GM12865 (cell line): ENCODE results near the gene FBXO31.

ENCODE experiments used
- DNase-seq: peaks from one replicate; pipeline ENCODE4 v3.0.0; 2010; ENCODE audit warnings: low read depth
- H3K4me3 ChIP-seq: 2 replicates; pipeline ENCODE4 v1.5.1; 2011; ENCODE audit warnings: mild to moderate bottlenecking, low read depth, low read length, control low read depth
- CTCF ChIP-seq: IDR thresholded peaks from 2 replicates; pipeline ENCODE4 v1.5.1; 2011; ENCODE audit warnings: low read length, control low read depth, low read depth, inconsistent platforms; ENCODE audit not compliant: insufficient read depth; ENCODE audit errors: missing control alignments

The FBXO31 gene

DNA sequence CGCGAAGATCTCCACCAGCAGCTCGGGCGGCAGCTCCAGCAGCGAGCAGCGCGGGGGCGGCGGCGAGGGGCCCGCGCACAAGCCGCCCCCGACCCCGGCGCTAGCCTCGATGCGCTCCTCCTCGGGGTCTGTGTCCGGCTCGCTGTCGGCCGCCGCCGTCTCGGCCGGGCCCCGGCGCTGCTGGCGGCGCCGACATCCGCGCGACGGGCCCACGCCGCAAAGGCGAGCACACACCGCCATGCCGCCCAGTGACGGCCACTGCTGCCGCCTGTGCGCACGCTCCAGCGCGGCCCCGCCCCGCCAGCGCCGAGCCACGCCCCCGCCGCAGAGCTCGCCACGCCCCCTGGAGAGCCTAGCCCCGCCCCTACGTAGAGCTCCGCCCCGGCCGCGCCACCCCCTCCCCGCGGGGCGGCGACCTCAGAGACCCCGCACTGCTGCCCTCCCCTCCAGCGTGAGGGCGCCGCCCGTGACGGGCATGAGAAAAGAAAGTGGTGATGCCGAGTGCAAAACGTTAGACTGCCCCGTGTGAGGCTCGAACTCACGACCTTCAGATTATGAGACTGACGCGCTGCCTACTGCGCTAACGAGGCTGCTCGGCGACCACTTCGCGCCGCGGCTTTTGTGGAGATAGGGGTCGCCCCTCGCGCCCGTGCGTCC lies at the start of gene FBXO31:
Gene FBXO31 (minus strand): TSS at position 272 of the 657 bp plus-strand sequence. CDS start 32 bp downstream, at position 240.
- no peak for TF ChIP-seq CTCF
- DNase-seq, result peak; percentile 96
- H3K4me3 ChIP-seq, result peak within 1 kb of the TSS; percentile 82

DNA sequence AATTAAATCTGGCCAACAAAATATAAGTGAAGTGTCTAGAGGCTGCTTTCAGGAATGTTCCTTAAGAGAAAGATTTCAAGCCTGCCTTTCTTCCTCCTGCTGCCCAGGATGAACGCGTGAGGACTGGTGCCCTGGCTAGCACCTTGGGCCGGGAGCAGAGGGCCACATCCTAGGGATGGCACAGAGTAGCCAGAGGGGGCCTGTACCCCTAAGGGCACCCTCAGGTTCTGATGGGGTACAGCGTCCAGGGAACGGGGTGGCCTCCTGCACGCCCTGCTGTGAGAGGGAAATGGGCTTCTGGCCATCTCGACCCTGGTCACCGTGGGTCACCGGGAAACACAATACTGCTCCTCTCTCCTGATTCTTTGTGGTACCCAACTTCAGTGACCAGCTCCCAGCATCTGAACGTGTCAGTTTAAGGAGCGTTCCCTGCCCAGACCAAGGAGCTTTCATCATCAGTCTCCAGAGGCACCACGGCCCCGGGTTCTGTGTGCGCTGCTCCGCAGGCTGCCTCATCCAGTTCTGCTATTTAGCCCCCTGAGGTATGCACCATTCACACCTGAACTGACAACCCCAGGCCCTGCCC lies 48.8 kb upstream of the FBXO31 start:
- H3K4me3 ChIP-seq, result no peak overlapping the region
- TF ChIP-seq CTCF, result no peak
- DNase-seq, result no peak

- TF ChIP-seq CTCF, result no peak
- no peak for DNase-seq
- no peak overlapping the region for H3K4me3 ChIP-seq
Observed at GRCh38 chr16:87431926-87432325, 48.4 kb upstream of the FBXO31 start.

DNA sequence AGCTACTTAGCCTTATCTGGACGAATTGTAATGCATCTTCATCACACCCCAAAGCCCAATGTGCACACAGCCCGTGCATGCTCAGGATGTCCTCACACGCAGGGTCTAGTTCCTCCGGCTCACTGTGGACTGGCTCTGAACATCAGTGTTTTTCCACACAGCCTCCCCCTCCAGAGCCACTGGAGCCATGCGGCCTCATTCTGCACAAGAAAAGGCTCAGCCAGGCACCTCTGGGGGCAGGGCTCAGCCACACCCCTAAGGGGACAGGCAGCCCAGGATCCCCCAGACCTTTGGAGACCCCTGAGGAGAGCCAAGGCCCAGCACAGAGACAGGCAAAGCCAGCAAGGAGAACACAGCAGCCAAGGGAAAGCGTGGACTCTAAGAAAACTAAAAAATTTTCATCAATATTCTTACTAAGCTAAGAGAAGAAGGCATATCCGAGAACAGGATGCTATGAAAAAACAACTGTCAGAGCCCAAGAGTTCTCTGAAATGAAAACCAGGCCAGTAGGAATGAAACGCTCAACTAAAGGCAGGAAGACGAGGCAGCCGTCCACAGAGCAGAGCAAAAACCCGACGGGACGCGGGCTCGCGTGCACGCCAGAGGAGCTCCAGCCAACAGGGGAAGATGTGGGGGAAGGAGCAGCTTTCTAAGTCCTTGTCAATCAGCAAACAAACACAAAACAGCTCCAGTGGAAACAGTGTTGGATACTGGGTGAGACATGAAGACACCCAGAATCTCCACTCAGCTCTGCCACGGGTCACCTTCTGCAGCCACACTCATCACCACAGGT lies 43.0 kb upstream of the FBXO31 start:
- no peak for TF ChIP-seq CTCF
- H3K4me3 ChIP-seq, result no peak overlapping the region
- DNase-seq, result no peak

- H3K4me3 ChIP-seq, result no peak overlapping the region
- no peak for DNase-seq
- TF ChIP-seq CTCF, result no peak
Observed at GRCh38 chr16:87425941-87426340, 42.4 kb upstream of the FBXO31 start.

GRCh38 chr16:87424266-87424665 lies 40.7 kb upstream of the FBXO31 start:
- TF ChIP-seq CTCF, result no peak
- no peak for DNase-seq
- no peak overlapping the region for H3K4me3 ChIP-seq
